Stimulated activated CD8-positive, alpha-beta memory T cell treated with anti-CD3 and anti-CD28 coated beads, Interleukin-12 subunit alpha, Interleukin-12 subunit beta, amount 100 ng/mL, for 24 hours (primary cell): Measurements from ENCODE around the gene MNX1.

Experiments used
- DNase-seq: peaks from one replicate; pipeline ENCODE4 v3.0.0-alpha.2; 2020; ENCODE audit errors: extremely low read depth

Gene MNX1

DNA sequence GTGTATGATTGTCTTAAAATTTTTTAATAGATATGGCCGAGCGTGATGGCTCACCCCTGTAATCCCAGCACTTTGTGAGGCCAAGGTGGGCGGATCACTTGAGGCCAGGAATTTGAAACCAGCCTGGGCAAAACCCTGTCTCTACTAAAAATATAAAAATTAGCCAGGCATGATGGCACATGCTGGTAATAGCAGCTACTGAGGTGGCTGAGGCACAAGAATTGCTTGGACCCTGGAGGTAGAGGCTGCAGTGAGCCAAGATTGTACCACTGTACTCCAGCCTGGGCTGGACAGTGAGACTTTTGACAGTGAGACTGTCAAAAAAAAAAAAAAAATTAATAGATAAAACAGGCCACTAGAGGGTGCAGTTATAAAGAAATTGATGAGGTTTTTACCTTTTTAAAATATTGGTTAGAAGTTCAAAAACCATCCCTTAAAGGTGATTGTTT lies 40.5 kb downstream of the MNX1 start:
- no peak for DNase-seq

DNA sequence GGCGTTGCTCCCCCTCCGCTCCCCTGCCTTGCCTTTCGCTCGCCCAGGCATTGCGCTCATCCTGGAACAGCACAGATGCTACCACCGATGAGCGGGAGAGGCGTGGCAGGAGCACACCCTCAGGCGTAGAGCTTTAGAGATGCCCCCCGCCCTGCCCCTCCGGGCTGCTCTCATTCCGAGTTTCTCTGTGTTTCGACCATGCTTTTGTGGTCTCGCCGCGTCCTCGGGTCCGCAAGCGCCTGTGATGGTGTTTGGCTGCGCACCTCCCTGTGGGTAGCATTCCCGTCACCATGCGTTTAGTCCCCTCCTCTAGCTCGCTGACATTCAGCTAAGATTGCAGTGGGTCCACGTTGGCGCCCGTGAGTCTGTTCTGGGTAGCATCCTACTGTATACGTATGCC lies 42.3 kb downstream of the MNX1 start:
- no peak for DNase-seq

- DNase-seq: no peak
Measured at GRCh38 chr7:156966387-156966786, 44.1 kb downstream of the MNX1 start.

GRCh38 chr7:156964971-156965370 lies 45.5 kb downstream of the MNX1 start:
- no peak for DNase-seq

DNA sequence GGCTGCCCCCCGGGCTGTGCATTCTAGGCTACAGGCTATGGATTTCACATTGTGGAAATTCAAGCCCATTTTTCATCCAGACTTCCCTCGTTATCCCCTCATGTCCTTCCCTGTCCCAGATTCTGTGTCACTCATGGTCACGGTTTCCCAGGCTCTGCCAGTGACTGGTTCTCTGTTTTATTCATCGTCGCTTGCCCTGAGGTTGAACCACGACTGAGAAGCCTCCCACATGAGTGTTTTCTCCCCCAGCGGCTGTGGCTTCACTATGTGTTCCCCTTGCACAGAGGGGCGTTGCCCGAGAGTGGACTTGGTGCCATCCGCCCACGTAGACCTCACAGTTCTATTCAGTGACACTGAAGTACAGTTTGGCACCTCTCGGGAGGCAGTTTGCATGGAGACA lies 47.0 kb downstream of the MNX1 start:
- no peak for DNase-seq

DNA sequence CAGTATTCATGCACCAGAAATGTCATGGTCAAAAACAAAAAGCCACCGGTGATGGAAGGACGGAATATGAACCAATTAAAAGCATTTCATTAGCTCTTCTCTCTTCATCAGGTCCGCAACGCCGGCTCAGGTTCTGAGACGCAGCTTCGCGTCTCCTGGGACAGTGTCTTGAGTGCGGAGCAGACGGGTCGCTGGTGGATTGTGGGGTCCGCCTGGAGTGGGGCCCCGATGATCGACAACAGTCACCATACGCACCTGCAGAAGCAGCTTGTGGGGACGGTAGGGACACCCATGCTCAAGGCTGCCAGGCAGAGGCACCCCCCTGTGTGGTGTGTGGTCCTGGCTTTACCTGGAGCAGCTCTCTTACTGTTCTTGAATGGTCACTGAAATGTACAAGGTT lies 47.6 kb downstream of the MNX1 start:
- DNase-seq: no peak

GRCh38 chr7:156962145-156962544 lies 48.3 kb downstream of the MNX1 start:
- no peak for DNase-seq

GRCh38 chr7:156956727-156957126 lies 53.7 kb downstream of the MNX1 start:
- DNase-seq: no peak

DNA sequence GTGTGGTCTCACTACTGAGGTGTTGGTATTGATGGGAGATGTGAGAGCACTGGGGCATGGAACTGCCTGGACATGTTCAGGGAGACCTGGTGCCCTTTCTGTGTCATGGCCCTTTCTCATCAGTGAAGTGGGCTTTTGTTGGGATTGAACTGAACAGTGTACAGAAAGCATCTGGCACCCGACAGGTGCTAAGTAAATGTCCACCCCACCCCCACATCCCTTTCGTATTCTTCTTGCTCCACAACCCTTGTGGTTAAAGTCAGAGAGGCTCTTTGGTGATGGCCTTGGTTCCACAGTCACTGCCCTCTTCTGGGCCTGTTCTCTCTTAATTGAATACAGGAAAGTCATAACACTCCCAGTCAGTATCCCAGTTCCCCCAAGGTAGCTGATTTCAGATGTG lies 55.5 kb downstream of the MNX1 start:
- DNase-seq: no peak
